HFF-Myc (cell line): ENCODE measurements around the gene TCEA3.

ENCODE experiments used
- DNase-seq: peaks from one replicate; pipeline ENCODE4 v3.0.0-alpha.2; 2011; ENCODE audit warnings: low read depth; ENCODE audit errors: extremely low read depth
- H3K4me3 ChIP-seq: replicated peaks from 2 replicates; pipeline ENCODE4 v1.5.1; 2011; ENCODE audit warnings: low read depth, mild to moderate bottlenecking, control low read depth, low read length
- CTCF ChIP-seq: IDR thresholded peaks from 2 replicates; pipeline ENCODE4 v1.5.1; 2012; ENCODE audit warnings: mild to moderate bottlenecking, low read depth, low read length, control low read depth; ENCODE audit errors: missing control alignments

Gene TCEA3

GRCh38 chr1:23389837-23390321, 34.7 kb downstream of the TCEA3 start:
- no peak for TF ChIP-seq CTCF
- DNase-seq: no peak

GRCh38 chr1:23387494-23387893, 37.1 kb downstream of the TCEA3 start:
- DNase-seq: no peak
- TF ChIP-seq CTCF: no peak
- H3K4me3 ChIP-seq: no peak overlapping the region

More at GRCh38 chr1:23389837-23390321, 34.7 kb downstream of the TCEA3 start:
- no peak overlapping the region for H3K4me3 ChIP-seq

- no peak for DNase-seq
- no peak for TF ChIP-seq CTCF
- no peak overlapping the region for H3K4me3 ChIP-seq
Observed at GRCh38 chr1:23385119-23385621, 39.4 kb downstream of the TCEA3 start.

- no peak for DNase-seq
- H3K4me3 ChIP-seq: no peak overlapping the region
- TF ChIP-seq CTCF: no peak
Observed at GRCh38 chr1:23384312-23385058, 40.1 kb downstream of the TCEA3 start.

- no peak for TF ChIP-seq CTCF
- no peak overlapping the region for H3K4me3 ChIP-seq
- DNase-seq: no peak
Observed at GRCh38 chr1:23383577-23384311, 40.8 kb downstream of the TCEA3 start.

- no peak for DNase-seq
- H3K4me3 ChIP-seq: no peak overlapping the region
- no peak for TF ChIP-seq CTCF
Observed at GRCh38 chr1:23381233-23381885, 43.2 kb downstream of the TCEA3 start.
